GM12874 (cell line): ENCODE results near the gene OSBPL2.

ENCODE experiments used
- TF ChIP-seq, protein P1 (sequence below): IDR thresholded peaks from 2 replicates; pipeline ENCODE4 v1.5.1; 2011; ENCODE audit warnings: low read depth, mild to moderate bottlenecking, control low read depth, low read length, moderate library complexity; ENCODE audit not compliant: insufficient read depth

Gene OSBPL2

DNA sequence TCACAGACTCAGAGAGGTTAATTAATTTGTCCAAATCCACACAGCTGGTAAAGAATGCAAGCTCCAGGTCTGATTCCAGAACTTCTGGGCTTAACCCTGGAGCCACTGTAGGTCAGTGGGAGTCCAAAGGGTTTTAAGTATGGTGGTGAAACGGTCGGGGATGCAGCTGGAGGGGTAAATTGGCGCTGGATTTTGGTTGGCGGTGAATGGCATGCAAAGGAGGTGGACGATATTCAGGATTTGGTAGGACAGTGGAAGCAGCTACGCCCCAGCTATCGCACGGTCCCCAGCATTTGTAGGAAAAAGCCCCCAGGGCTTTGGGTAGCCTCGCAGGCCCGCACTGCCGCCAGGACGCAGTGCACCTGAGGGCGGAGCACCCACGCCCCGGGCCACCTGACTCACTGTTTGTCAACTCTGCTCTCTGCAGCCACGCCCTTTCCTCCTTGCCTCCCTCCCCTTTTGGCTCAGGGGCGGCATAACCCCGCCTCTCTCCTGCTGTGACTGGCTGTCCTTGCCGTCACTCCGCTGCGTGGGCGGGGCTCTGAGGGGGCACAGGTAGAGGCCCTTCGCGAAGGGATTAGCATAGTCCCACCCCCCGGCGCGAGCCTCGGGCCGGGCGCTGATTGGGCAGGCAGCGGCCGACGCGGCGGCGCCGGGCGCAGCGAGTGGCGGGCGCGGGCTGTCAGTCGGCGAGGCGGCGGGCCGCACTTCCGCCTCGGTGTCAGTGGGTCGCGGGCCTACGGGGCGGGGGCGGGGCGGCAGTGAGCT is at the start of gene OSBPL2:
TSS of gene OSBPL2 (plus strand) at position 721 of the 768 bp plus-strand sequence. CDS start 17,664 bp downstream, outside the sequence.
- TF ChIP-seq, protein P1, sequence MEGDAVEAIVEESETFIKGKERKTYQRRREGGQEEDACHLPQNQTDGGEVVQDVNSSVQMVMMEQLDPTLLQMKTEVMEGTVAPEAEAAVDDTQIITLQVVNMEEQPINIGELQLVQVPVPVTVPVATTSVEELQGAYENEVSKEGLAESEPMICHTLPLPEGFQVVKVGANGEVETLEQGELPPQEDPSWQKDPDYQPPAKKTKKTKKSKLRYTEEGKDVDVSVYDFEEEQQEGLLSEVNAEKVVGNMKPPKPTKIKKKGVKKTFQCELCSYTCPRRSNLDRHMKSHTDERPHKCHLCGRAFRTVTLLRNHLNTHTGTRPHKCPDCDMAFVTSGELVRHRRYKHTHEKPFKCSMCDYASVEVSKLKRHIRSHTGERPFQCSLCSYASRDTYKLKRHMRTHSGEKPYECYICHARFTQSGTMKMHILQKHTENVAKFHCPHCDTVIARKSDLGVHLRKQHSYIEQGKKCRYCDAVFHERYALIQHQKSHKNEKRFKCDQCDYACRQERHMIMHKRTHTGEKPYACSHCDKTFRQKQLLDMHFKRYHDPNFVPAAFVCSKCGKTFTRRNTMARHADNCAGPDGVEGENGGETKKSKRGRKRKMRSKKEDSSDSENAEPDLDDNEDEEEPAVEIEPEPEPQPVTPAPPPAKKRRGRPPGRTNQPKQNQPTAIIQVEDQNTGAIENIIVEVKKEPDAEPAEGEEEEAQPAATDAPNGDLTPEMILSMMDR = no peak

DNA sequence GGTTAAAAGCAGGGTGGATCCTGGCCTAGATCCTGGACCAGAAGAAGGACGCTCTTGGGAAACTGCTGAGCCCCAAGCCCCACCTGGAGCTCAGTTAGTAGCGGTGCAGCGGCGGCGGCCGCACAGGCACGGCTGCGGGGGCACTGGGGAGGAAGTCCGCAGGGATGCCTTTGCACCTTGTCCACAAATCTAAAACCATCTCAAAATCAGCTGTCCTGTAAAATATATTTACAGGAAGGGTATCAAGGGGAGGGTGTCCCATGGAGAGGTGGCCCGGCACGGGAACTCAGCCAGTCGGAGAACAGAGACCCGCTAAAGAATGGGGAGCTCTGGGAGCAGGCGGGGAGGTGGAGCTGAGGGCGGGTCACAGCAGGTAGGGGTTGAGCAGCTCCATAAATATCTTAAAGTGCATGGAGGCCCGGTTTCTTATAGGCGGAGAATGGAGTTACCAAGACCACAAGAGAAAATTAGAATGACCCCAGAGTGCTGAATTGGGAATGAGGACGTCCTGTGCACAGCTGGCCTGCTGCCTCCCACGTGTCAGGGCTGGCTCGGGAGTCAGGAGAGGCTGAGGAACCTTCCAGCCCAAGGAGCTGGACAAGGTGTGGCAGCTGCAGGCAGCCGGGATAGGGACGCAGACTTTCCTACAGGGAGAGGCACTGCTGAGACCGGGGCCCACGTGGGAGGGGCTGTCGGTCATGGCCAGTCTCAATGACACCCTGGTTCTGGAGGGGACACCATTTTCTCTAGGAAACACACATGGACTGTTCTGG is 47.5 kb upstream of the OSBPL2 start:
- TF ChIP-seq, protein P1 = no peak

DNA sequence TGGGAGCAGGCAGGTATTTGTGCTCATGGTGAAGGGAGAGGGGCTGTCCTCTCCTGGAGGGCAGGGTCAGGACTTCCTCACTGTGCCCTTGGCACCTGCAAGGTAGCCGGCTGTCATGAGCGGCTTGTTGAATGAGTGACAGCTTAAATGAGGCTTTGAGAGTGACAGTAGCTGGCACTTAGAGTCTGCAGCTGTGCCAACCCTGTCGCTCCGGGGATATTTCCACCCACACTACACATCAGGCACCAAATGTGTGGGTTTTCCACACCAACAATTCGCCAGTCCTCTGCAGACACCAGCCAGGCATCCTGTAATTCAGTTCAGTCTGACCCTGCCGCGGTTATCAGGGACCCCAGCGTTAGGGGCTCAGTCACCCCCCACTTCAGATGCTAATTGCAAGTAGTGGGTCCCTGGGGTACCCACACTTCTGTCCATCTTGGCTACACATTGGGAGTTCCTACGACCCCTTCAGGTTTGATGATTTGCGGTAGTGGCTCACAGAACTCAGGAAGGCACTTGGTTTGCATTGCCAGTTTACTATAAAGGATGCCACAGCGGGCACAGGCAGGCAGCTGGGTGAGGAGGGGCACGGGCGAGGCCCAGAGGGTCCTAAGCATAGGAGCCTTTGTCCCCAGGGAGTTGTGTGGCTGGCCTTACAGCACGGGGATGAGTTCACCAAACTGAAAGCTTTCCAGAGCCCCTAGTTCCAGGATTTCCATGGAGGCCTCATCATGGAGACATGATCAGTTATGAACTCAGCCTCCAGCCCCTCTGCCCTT is 46.4 kb upstream of the OSBPL2 start:
- TF ChIP-seq, protein P1 = no peak

DNA sequence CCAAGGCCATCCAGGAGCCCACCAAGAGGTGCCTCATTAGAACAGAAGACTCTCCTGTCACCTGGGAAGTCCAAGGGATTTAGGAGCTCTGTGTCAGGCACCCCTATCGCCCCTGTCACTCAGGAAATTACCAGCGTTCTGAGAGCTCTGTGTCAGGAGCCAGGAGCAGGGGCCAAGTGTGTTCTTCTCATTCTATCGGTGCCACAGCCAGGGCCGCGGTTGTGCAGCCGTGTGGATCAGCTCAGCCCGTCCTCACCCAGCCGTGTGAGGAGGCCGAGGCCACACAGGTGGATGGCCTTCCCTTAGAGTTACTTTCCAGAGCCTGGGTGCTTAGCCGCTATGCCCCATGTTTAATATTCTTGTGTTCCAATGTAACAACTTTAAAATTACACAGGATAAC is 45.7 kb upstream of the OSBPL2 start:
- TF ChIP-seq, protein P1 = no peak

DNA sequence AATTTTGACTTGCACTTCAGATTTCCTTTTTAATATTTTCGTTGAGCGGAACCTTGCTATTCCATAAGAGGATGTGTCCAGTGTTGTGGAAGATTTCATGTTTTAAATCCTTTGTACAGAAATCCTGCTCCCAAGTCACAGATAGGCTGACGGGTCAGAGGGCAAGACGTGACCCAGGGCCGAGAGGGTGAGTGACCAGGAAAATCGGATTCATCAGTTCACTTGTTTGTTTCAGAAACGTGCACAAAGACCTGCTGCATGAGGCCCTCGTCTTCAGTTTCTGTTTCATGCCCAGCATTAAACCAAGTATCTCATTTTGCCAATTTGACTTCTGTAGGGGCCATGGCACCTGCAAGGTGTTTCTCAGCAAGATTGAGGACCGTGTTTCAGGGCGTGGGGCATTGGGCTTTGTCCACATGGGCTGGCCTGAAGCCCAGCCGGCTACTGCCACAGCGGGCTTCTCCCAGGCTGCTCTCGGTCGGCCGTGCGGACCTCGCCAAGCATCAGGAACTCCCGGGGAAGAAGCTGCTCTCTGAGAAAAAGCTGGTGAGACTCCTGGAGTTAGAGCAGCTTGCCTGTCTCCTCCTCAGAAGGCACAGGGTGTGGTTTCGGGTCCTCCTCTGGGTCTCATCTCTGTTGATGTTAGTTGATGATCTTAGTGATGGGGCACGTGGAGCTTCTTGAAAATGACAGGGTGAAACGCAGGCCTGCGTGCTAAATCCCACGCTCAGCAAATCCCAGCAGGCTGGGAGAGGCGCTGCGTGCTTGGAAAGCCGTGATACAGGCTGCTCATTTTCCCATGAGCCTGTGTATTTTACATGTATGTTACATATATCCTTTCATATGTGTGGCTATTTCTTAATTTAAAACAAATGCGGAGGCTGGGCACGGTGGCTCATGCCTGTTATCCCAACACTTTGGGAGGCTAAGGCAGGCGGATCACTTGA is 45.0 kb upstream of the OSBPL2 start:
- TF ChIP-seq, protein P1 = no peak

DNA sequence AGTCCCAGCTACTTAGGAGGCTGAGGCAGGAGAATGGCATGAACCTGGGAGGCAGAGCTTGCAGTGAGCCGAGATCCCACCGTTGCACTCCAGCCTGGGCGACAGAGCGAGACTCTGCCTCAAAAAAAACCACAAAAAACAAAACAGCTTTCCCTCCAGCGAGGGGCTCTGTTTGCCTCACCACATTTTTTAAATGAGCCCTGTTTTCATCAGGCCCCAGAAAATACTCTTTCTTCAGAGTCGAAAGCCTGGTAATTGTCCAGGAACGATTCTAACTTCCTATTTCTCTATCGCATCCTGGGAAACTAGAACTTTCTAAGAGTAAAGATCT is 43.3 kb upstream of the OSBPL2 start:
- TF ChIP-seq, protein P1 = no peak

DNA sequence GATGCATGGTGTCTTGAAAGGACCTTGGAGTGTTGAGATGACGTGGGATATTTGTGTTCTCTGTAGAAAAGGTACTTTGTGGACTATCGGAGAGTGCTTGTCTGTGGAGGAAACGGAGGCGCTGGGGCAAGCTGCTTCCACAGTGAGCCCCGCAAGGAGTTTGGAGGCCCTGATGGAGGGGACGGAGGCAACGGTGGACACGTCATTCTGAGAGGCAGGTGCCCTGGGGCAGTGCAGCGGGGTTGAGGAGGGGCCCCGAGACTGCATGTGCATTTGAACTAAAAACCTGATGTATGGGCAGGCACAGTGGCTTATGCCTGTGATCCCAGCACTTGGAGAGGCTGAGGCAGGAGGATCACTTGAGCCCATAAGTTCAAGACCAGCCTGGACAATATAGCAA is 42.6 kb upstream of the OSBPL2 start:
- TF ChIP-seq, protein P1 = no peak
